LNCaP clone FGC (cell line): Measurements from ENCODE around the gene PGP.

ENCODE experiments used
- DNase-seq: peaks from one replicate; pipeline ENCODE4 v3.0.0-alpha.2; 2011; ENCODE audit warnings: low read depth
- H3K4me3 ChIP-seq: 2 replicates; pipeline ENCODE4 v1.5.1; 2011; ENCODE audit warnings: mild to moderate bottlenecking, low read depth, low read length, control low read depth
- TF ChIP-seq, protein P1 (sequence below): IDR thresholded peaks from 2 replicates; pipeline ENCODE4 v1.5.1; 2012; ENCODE audit warnings: mild to moderate bottlenecking; ENCODE audit not compliant: control insufficient read depth, insufficient read depth; ENCODE audit errors: extremely low read depth

PGP gene

DNA sequence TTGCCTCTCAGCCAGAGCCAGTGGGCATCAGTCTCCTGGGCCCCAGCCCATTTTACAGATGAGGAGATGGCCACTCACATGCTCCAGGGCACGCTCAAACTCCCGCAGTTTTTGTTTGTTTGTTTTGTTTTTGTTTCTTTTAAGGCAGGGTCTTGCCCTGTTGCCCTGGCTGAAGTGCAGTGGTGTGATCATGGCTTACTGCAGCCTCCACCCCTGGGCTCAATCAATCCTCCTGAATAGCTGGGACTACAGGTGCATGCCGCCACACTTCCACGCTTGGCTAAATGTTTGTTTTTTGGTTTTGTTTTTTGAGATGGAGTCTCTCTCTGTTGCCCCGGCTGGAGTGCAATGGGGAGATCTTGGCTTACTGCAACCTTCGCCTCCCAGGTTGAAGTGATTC lies 12.3 kb upstream of the PGP start:
- no peak for DNase-seq
- TF ChIP-seq, protein P1, sequence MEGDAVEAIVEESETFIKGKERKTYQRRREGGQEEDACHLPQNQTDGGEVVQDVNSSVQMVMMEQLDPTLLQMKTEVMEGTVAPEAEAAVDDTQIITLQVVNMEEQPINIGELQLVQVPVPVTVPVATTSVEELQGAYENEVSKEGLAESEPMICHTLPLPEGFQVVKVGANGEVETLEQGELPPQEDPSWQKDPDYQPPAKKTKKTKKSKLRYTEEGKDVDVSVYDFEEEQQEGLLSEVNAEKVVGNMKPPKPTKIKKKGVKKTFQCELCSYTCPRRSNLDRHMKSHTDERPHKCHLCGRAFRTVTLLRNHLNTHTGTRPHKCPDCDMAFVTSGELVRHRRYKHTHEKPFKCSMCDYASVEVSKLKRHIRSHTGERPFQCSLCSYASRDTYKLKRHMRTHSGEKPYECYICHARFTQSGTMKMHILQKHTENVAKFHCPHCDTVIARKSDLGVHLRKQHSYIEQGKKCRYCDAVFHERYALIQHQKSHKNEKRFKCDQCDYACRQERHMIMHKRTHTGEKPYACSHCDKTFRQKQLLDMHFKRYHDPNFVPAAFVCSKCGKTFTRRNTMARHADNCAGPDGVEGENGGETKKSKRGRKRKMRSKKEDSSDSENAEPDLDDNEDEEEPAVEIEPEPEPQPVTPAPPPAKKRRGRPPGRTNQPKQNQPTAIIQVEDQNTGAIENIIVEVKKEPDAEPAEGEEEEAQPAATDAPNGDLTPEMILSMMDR, result no peak
- H3K4me3 ChIP-seq, result peak overlapping the region; percentile 27

DNA sequence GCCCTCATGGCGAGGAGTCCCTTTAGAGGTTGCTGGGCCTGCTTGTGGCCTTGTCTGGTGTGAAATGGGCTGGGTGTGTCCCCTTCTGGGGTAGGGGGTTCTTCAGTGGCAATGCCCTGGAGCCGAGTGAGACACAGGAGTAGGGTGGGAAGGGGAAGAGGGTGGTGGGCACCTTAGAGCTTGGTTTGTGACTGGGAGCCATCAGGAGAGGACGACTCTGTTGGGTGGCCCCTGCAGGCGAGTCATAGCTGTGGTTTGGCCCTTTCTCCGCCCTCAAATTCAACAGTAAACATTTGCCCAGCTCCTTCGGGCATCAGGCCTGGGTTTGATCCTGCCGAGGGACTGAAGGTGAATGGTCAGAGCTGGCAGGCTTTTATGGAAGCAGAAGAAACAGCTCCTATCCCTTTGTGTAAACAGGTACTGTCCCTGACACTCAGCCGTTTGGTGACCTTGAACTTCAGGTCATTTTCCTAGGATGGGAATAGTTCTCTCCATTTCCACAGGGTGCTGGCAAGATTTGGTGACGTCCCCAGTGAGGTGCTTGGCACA lies 11.7 kb upstream of the PGP start:
- DNase-seq, result peak; percentile 87
- H3K4me3 ChIP-seq, result peak overlapping the region; percentile 27

DNA sequence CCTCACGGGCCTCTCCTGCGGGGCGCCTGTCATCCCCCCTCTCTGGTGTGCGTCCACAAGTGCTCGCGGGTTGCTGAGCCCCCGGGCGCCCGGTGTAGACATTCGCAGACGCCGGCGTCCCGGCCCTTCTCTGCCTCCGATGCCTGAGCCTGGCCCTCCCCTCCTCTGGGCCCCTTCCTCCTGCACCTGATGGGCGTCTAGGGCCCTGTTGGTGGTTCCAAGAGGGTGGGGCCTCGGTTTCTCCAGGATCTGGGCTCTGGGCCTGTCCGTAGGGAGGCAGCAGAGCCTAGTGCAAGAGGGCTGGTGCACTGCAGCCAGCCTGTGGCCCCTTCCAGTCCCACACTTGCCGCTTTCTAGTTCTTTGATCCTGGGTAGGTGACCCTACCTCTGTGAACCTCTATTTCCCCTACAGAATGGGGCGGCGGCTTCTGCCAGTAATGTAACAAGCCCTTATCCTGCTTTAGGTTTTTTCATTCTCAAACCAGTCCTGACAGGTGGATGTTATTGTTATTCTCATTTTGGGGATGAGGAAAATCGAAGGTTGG lies 9.4 kb upstream of the PGP start:
- TF ChIP-seq, protein P1, result 0 out of 2 replicates have a peak, but pooled peaks have one; percentile 18
- peak overlapping the region; percentile 72 for H3K4me3 ChIP-seq
- no peak for DNase-seq

More for the DNA sequence above, 11.7 kb upstream of the PGP start:
- TF ChIP-seq, protein P1, result 0 out of 2 replicates have a peak, but pooled peaks have one; percentile 5

DNA sequence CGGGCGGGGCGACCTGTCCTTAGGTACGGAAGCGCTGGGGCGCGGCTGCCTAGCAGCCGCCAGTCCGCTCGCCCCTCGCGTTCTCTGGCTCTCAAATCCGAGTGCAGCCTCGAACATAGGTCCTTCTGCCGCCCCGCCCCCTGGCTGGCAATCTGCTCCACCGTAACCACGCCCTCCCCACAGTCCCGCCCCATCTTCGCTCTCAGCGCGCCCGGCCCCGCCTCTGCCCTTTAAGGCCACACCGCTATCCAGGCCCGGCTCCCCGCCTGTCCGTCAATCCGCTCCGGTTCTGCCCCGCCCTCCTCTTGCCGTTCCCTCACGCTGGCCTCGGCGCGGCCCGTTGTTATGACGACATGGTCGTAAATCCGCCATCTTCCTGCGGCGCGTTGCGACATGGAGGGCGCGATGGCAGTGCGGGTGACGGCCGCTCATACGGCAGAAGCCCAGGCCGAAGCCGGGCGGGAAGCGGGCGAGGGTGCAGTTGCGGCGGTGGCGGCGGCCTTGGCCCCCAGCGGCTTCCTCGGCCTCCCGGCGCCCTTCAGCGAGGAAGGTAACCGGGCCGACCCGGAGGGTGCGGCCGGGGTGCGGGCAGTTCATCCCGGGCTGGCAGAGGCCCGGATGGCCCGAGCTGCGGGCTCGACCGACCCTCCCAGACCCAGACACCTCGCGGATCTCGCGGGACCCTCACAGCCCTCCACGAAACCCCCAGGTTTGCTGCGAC lies 8.7 kb upstream of the PGP start, which contains the start of gene E4F1:
TSS of gene E4F1 (plus strand) at position 371 of the 721 bp plus-strand sequence. CDS start at position 394, 23 bp downstream.
- DNase-seq, result peak; percentile 98
- peak within 1 kb of the TSS; percentile 72 for H3K4me3 ChIP-seq
- TF ChIP-seq, protein P1, result no peak

DNA sequence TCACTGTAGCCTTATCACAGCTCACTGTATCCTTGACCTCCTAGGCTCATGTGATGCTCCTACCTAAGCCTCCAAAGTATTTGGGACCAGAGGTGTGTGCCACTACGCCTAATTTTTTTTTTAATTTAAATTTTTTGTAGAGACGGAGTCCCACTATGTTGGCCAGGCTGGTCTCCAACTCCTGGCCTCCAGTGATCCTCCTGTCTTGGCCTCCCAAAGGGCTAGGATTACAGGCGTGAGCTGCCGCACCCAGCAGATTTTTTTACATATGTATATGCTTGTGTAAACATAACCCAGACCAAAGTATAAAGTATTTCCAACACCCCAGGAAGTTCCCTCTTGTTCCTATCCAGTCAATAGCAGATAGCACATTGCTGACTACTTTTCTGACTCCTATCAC lies 1.7 kb upstream of the PGP start:
- TF ChIP-seq, protein P1, result no peak
- no peak overlapping the region for H3K4me3 ChIP-seq
- DNase-seq, result no peak

DNA sequence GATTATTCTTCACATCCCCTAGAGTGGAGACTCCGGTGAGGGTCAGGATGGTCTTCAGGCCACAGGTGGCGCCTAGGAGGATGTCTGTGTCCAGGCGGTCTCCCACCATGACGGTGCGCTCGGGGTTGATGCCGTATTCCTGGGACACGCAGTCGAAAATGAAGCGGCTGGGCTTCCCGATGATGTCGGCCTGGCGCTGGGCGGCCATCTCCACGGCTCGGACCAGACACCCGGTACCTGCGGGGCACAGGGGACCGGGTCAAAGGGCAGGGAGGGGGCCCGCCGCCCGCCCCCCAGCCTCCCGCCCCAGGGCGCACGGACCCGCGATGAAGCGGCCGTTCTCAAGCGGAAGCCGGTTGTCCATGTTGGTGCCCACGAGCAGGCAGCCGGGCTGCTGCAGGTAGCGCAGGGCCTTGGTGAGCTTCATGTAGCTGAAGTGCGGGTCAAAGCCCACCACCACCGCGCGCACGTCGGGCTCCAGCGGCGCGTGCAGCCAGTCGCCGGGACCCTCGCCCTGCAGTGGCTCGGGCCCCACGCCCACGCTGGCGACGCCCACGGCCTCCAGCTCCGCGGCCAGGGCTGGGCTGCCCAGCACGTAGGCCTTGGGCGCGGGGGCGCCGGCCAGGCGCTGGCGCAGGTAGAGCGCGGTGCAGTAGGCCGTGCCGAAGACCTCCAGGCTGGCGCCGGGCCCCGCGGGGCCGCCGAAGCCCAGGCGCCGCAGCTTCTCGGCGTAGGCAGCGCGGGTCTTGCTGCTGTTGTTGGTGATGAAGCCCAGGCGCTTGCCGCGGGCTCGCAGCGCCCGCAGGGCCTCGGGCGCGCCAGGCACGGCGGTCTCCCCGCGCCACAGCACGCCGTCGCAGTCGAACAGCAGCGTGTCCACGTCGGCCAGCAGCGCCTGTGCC lies 572 bp downstream of the PGP start:
- peak overlapping the region; percentile 66 for H3K4me3 ChIP-seq
- no peak for DNase-seq
- TF ChIP-seq, protein P1, result no peak
